Inflammatory macrophage treated with lipopolysaccharide for 1 hour (primary cell): ENCODE results near the gene MRPL48.
"Not testable (repeated sequence)": the region's sequence is repeated elsewhere in the genome, so short reads cannot be mapped to it uniquely, and the experiment has no call there.

ENCODE experiments used
- DNase-seq, 2 donors: peaks; one replicate each; pipeline ENCODE4 v3.0.0-alpha.2; 2020 to 2022

The MRPL48 gene

GRCh38 chr11:73851046-73851764, 63.5 kb downstream of the MRPL48 start:
- peak in 1 of 2 donors; percentile 38 for DNase-seq

- DNase-seq: no peak
Observed at GRCh38 chr11:73852049-73852448, 64.4 kb downstream of the MRPL48 start.

GRCh38 chr11:73854680-73855079, 67.0 kb downstream of the MRPL48 start:
- DNase-seq: no peak

- DNase-seq: no peak
Observed at GRCh38 chr11:73856031-73856567, 68.4 kb downstream of the MRPL48 start.

GRCh38 chr11:73859671-73860070, 72.0 kb downstream of the MRPL48 start:
- DNase-seq: no peak

GRCh38 chr11:73860202-73860601, 72.5 kb downstream of the MRPL48 start:
- no peak for DNase-seq

- DNase-seq: no peak
Observed at GRCh38 chr11:73862986-73863385, 75.3 kb downstream of the MRPL48 start.

GRCh38 chr11:73866095-73866579, 78.5 kb downstream of the MRPL48 start:
- no peak for DNase-seq

GRCh38 chr11:73866586-73866996, 78.9 kb downstream of the MRPL48 start:
- DNase-seq: no peak

- DNase-seq: no peak
Observed at GRCh38 chr11:73869332-73869949, 81.8 kb downstream of the MRPL48 start.

- DNase-seq: no peak
Observed at GRCh38 chr11:73870261-73870660, 82.6 kb downstream of the MRPL48 start.

- no peak for DNase-seq
Observed at GRCh38 chr11:73872749-73873357, 85.2 kb downstream of the MRPL48 start.

GRCh38 chr11:73875380-73875779, 87.7 kb downstream of the MRPL48 start:
- no peak for DNase-seq

GRCh38 chr11:73875840-73876239, 88.2 kb downstream of the MRPL48 start:
- DNase-seq: no peak

GRCh38 chr11:73876424-73877310, 89.0 kb downstream of the MRPL48 start, which contains the start of the genes COA4 and PAAF1:
Gene COA4 (minus strand): TSS chr11:73876846. CDS start chr11:73873378, 3,468 bp downstream.
Gene PAAF1 (plus strand): TSS chr11:73876999. CDS start chr11:73877022, 23 bp downstream.
- DNase-seq: peak; percentile 88 to 95

GRCh38 chr11:73878771-73879170, 91.1 kb downstream of the MRPL48 start:
- DNase-seq: no peak

GRCh38 chr11:73880449-73880848, 92.8 kb downstream of the MRPL48 start:
- not testable (repeated sequence) for DNase-seq

GRCh38 chr11:73883856-73884255, 96.2 kb downstream of the MRPL48 start:
- DNase-seq: no peak

GRCh38 chr11:73888244-73888643, 100.6 kb downstream of the MRPL48 start:
- DNase-seq: no peak

- no peak for DNase-seq
Observed at GRCh38 chr11:73889019-73889418, 101.3 kb downstream of the MRPL48 start.

- DNase-seq: no peak
Observed at GRCh38 chr11:73889536-73889935, 101.9 kb downstream of the MRPL48 start.

- DNase-seq: no peak
Observed at GRCh38 chr11:73893041-73893440, 105.4 kb downstream of the MRPL48 start.
